NT2/D1 (cell line): ENCODE measurements around the gene KIF21B.

Experiments used
- SUZ12 ChIP-seq: IDR thresholded peaks from 2 replicates; pipeline ENCODE4 v1.6.1; 2011; ENCODE audit not compliant: insufficient read length, insufficient read depth; ENCODE audit errors: extremely low read depth
- YY1 ChIP-seq: IDR thresholded peaks from 2 replicates; pipeline ENCODE4 v1.6.1; 2011; ENCODE audit not compliant: insufficient read length, insufficient read depth
- ZNF274 ChIP-seq: IDR thresholded peaks from 2 replicates; pipeline ENCODE4 v1.6.1; 2011; ENCODE audit warnings: mild to moderate bottlenecking, low read depth, low read length

GRCh38 chr1:201069636-201070035 lies 46.1 kb upstream of the KIF21B start:
- no peak for TF ChIP-seq ZNF274
- no peak for TF ChIP-seq SUZ12
- TF ChIP-seq YY1, result no peak
